NCI-H2227 treated with DMSO at 0.1 percent for 48 hours (cell line): ENCODE results near the gene CENPVL3.
"Not testable (repeated sequence)": the region's sequence is repeated elsewhere in the genome, so short reads cannot be mapped to it uniquely, and the experiment has no call there.

Experiments used
- DNase-seq: peaks from one replicate; lab custom pipeline; 2025; lab: John Stamatoyannopoulos, UW

The CENPVL3 gene

GRCh38 chrX:51618241-51619155 is at the start of gene CENPVL3:
CENPVL3 (minus strand) TSS chrX:51618912; CDS start chrX:51618873, 39 bp downstream.
- not testable (repeated sequence) for DNase-seq

- DNase-seq = no peak
These were observed 47.3 kb upstream of the CENPVL3 start for GRCh38 chrX:51665981-51666380.

GRCh38 chrX:51643377-51643776 is 24.7 kb upstream of the CENPVL3 start:
- DNase-seq = no peak

- DNase-seq = peak; percentile 55
These were observed 22.8 kb upstream of the CENPVL3 start for GRCh38 chrX:51641421-51642021.

- DNase-seq = not testable (repeated sequence)
These were observed 17.8 kb upstream of the CENPVL3 start for GRCh38 chrX:51636511-51636910.

- peak; percentile 11 for DNase-seq
These were observed 4.2 kb downstream of the CENPVL3 start for GRCh38 chrX:51614353-51615012.

GRCh38 chrX:51608766-51609165 is 9.9 kb downstream of the CENPVL3 start:
- no peak for DNase-seq

- DNase-seq = no peak
These were observed 10.6 kb downstream of the CENPVL3 start for GRCh38 chrX:51608126-51608525.

- DNase-seq = no peak
These were observed 12.3 kb downstream of the CENPVL3 start for GRCh38 chrX:51606446-51606845.

- no peak for DNase-seq
These were observed 19.8 kb downstream of the CENPVL3 start for GRCh38 chrX:51598899-51599298.

- DNase-seq = no peak
These were observed 46.8 kb downstream of the CENPVL3 start for GRCh38 chrX:51571874-51572273.

- DNase-seq = no peak
These were observed 49.2 kb downstream of the CENPVL3 start for GRCh38 chrX:51569561-51569960.

GRCh38 chrX:51568586-51568985 is 50.1 kb downstream of the CENPVL3 start:
- DNase-seq = no peak
